Measurements from ENCODE around the gene LBHD2.

DNA sequence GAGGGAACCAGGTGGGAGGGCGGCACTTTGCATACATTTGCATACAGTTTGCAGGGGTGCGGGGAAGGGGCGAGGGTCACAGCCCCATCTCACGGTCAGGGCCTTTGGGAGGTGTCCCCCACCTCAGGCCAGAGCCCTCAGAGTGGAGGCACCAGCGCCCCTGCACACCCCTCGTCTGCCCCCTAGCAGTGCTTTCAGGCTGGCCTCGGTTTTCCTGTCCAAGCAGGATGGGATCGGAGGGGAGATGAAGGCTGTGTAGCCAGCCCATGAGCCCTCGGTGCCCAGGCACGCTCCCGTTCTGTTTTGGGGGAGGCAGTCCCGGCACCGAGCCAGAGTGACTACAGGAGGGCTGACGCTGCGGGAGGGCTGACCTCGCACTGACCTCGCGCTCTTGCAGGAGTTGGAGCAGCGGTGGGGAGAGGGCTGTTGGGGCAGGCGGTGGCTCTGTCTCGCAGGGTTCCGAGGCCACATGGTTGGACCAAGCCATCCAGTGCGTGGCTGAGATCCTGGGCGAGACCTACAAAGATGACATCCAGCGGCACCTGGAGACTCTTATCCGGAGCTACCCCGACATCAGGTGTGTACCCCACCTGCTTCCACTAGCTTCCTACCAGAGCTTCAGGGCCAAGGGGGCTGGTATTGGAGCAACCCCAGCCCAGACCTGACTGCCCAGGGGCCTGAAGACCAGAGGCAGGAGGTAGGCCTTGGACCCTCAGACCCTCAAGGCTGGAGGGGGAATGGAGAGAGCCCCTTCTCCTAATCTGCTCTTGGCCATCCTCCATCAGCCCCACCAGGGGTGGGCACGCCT lies 24.1 kb downstream of the LBHD2 start:
- TF ChIP-seq, protein P1, sequence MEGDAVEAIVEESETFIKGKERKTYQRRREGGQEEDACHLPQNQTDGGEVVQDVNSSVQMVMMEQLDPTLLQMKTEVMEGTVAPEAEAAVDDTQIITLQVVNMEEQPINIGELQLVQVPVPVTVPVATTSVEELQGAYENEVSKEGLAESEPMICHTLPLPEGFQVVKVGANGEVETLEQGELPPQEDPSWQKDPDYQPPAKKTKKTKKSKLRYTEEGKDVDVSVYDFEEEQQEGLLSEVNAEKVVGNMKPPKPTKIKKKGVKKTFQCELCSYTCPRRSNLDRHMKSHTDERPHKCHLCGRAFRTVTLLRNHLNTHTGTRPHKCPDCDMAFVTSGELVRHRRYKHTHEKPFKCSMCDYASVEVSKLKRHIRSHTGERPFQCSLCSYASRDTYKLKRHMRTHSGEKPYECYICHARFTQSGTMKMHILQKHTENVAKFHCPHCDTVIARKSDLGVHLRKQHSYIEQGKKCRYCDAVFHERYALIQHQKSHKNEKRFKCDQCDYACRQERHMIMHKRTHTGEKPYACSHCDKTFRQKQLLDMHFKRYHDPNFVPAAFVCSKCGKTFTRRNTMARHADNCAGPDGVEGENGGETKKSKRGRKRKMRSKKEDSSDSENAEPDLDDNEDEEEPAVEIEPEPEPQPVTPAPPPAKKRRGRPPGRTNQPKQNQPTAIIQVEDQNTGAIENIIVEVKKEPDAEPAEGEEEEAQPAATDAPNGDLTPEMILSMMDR (conservative IDR thresholded peaks at IDR 0.05; ENCODE audit: low read length): no peak
- no peak for TF ChIP-seq EZH2phosphoT487 (IDR thresholded peaks at IDR 0.05; ENCODE audit: borderline replicate concordance, low read depth, low read length)

All from OCI-LY7 (cell line).